Glutamatergic neuron (in vitro differentiated cells): ENCODE measurements around the gene PABPC1L2B. TPM values are rescaled to one million over a fixed set of nuclear protein-coding genes. Genes with fewer than 3 reads are reported as not detected.
"Not testable (repeated sequence)": the region's sequence is repeated elsewhere in the genome, so short reads cannot be mapped to it uniquely, and the experiment has no call there.

Experiments used
- DNase-seq: peaks from one replicate; pipeline ENCODE4 v3.0.0; 2022
- H3K27ac Mint-ChIP-seq: one replicate; pipeline ENCODE4 v1.8.0; 2020; ENCODE audit warnings: mild to moderate bottlenecking, mixed read lengths, inconsistent platforms; ENCODE audit not compliant: unreplicated experiment
- H3K27me3 Mint-ChIP-seq: one replicate; pipeline ENCODE4 v1.8.0; 2020; ENCODE audit warnings: mild to moderate bottlenecking, moderate library complexity, mixed read lengths, inconsistent platforms; ENCODE audit not compliant: unreplicated experiment
- H3K36me3 Mint-ChIP-seq: one replicate; pipeline ENCODE4 v1.8.0; 2020; ENCODE audit warnings: mild to moderate bottlenecking, mixed read lengths, inconsistent platforms; ENCODE audit not compliant: unreplicated experiment
- H3K4me1 Mint-ChIP-seq: one replicate; pipeline ENCODE4 v1.8.0; 2020; ENCODE audit warnings: mild to moderate bottlenecking, low read depth, mixed read lengths, inconsistent platforms; ENCODE audit not compliant: unreplicated experiment
- H3K4me3 Mint-ChIP-seq: one replicate; pipeline ENCODE4 v1.8.0; 2020; ENCODE audit warnings: mild to moderate bottlenecking, mixed read lengths, inconsistent platforms; ENCODE audit not compliant: unreplicated experiment
- H3K9me3 Mint-ChIP-seq: one replicate; pipeline ENCODE4 v1.8.0; 2020; ENCODE audit warnings: mild to moderate bottlenecking, moderate library complexity, mixed read lengths, inconsistent platforms; ENCODE audit not compliant: unreplicated experiment
- CTCF ChIP-seq: fragments of 200-600 bp; sonication (generic); IDR thresholded peaks from one replicate; pipeline ENCODE4 v1.5.0; 2021; ENCODE audit not compliant: partially characterized antibody, unreplicated experiment
- long read RNA-seq: library from polyadenylated mRNA; unstranded; transcript quantifications from one replicate; pipeline ENCODE4 v2.0.0, GENCODE V29; 2020; ENCODE audit not compliant: unreplicated experiment
- total RNA-seq: library from RNA; stranded (reverse); fragmentation: NEBNext Ultra II Directional; extraction: Animal tissue kit (Norgen Biotek cat#: 25700); gene quantifications from one replicate; pipeline ENCODE4 v1.2.1, GENCODE V29; 2021; ENCODE audit not compliant: unreplicated experiment

PABPC1L2B gene
- 1.5 TPM for total RNA-seq
- long read RNA-seq = 0 reads

GRCh38 chrX:73002733-73003132 lies at the start of gene PABPC1L2B:
TSS of gene PABPC1L2B (plus strand) at chrX:73002939. CDS start at chrX:73003643, 704 bp downstream.
- DNase-seq, H3K27me3 Mint-ChIP-seq, H3K9me3 Mint-ChIP-seq, H3K4me1 Mint-ChIP-seq, H3K36me3 Mint-ChIP-seq, H3K27ac Mint-ChIP-seq, H3K4me3 Mint-ChIP-seq: not testable (repeated sequence)

- H3K4me1 Mint-ChIP-seq, H3K27ac Mint-ChIP-seq, H3K9me3 Mint-ChIP-seq, H3K4me3 Mint-ChIP-seq, DNase-seq, H3K27me3 Mint-ChIP-seq, H3K36me3 Mint-ChIP-seq: not testable (repeated sequence)
These were observed 42.8 kb upstream of the PABPC1L2B start for GRCh38 chrX:72959971-72960370.

- H3K4me1 Mint-ChIP-seq, H3K9me3 Mint-ChIP-seq, H3K27ac Mint-ChIP-seq, H3K4me3 Mint-ChIP-seq, H3K36me3 Mint-ChIP-seq, DNase-seq, H3K27me3 Mint-ChIP-seq: not testable (repeated sequence)
These were observed 30.9 kb upstream of the PABPC1L2B start for GRCh38 chrX:72971859-72972258.

DNA sequence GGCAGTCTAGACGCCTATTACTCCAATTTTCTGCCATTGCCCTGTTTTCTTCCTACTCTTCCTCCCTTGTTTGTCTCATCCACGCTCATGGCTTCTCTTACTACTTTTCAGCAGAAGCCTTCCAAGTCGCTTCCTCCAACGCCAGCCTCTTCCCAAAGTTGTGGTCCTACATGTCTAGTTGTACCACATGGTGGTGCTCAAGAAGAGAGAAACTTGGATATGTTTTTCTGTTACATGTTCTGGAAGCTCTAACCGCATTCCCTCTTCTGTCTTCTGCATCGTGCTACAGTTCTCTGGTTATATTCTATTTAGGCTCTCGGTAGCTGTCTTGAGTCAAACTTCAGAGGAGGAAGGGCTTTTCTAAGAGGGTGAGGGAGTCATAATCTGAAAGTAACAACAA lies 27.9 kb upstream of the PABPC1L2B start:
- not testable (repeated sequence) for H3K36me3 Mint-ChIP-seq, H3K4me3 Mint-ChIP-seq, DNase-seq, H3K27ac Mint-ChIP-seq, H3K4me1 Mint-ChIP-seq, H3K27me3 Mint-ChIP-seq, H3K9me3 Mint-ChIP-seq

GRCh38 chrX:72980894-72981469 lies 21.8 kb upstream of the PABPC1L2B start:
- not testable (repeated sequence) for H3K4me3 Mint-ChIP-seq, H3K27ac Mint-ChIP-seq, H3K9me3 Mint-ChIP-seq, H3K4me1 Mint-ChIP-seq, H3K36me3 Mint-ChIP-seq, H3K27me3 Mint-ChIP-seq, DNase-seq

GRCh38 chrX:73004032-73004431 lies 1.3 kb downstream of the PABPC1L2B start:
- H3K27me3 Mint-ChIP-seq = not testable (repeated sequence)

GRCh38 chrX:73021361-73022092 lies 18.8 kb downstream of the PABPC1L2B start:
- H3K27ac Mint-ChIP-seq = no peak overlapping the region
- H3K4me3 Mint-ChIP-seq = no peak overlapping the region
- H3K36me3 Mint-ChIP-seq = peaks cover 4% of the 10 kb centered on the region
- no peak for DNase-seq
- no peak for TF ChIP-seq CTCF
- no peaks in the 10 kb centered on the region for H3K27me3 Mint-ChIP-seq
- no peaks in the 10 kb centered on the region for H3K4me1 Mint-ChIP-seq
- H3K9me3 Mint-ChIP-seq = peaks cover 2% of the 10 kb centered on the region

More at GRCh38 chrX:73004032-73004431, 1.3 kb downstream of the PABPC1L2B start:
- not testable (repeated sequence) for H3K27ac Mint-ChIP-seq, H3K4me1 Mint-ChIP-seq, DNase-seq, H3K36me3 Mint-ChIP-seq, H3K4me3 Mint-ChIP-seq, H3K9me3 Mint-ChIP-seq

DNA sequence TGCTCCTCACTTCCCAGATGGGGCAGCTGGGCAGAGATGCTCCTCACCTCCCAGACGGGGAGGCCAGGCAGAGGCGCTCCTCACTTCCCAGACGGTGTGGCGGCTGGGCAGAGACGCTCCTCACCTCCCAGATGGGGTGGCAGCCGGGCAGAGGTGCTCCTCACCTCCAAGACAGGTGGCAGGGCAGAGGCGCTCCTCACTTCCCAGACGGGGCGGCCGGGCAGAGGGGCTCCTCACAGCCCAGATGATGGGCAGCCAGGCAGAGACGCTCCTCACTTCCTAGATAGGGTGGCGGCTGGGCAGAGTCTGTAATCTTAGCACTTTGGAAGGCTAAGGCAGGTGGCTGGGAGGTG lies 19.3 kb downstream of the PABPC1L2B start:
- not testable (repeated sequence) for H3K4me1 Mint-ChIP-seq, H3K4me3 Mint-ChIP-seq, DNase-seq, H3K27ac Mint-ChIP-seq, H3K9me3 Mint-ChIP-seq, H3K27me3 Mint-ChIP-seq, H3K36me3 Mint-ChIP-seq
